GM18858 (cell line): ENCODE measurements around the gene PLEKHA7.
"Not testable (repeated sequence)": the region's sequence is repeated elsewhere in the genome, so short reads cannot be mapped to it uniquely, and the experiment has no call there.

Source experiments
- ATAC-seq: cut with Tn5 transposase; IDR thresholded peaks from one replicate; pipeline ENCODE4 v1.9.1; 2021; ENCODE audit not compliant: unreplicated experiment

PLEKHA7 gene

DNA sequence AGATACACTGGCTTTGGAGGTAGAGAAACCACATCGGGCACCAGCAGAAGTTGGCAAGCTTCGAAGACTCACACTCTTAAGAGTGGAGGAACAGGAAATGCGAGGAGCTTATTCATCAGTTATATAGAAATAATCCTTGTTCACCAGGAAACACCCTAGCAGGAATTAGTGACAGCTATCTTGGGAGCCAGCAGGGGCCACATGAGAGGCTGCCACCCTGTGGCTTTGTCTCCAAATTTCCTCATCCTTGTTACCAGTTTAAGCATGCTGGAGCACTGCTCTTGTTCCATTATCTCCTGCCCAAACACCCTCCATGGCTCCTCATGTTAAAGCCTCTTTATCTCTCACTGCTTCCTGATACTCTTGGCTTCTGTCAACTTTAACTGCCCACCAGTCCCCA is 131.0 kb downstream of the PLEKHA7 start:
- no peak for ATAC-seq

DNA sequence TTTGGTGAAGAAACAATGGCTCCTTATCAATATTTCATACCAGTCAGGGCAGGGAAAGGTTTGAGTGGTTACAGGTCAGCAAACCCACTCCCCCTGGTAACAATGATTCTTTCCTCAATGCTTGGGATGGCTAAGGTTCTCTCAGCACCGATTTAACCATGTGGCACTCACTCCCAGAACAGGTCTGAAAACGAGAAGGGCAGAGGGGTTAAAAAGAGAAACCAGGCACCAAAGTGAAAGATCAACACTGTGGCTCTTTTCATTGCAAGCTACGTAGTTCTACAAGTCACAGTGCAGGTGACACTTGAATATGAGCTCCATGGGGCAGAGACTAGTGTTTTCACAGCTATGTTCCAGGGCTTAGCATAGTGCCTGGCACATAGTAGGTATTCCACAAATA is 132.4 kb downstream of the PLEKHA7 start:
- no peak for ATAC-seq

DNA sequence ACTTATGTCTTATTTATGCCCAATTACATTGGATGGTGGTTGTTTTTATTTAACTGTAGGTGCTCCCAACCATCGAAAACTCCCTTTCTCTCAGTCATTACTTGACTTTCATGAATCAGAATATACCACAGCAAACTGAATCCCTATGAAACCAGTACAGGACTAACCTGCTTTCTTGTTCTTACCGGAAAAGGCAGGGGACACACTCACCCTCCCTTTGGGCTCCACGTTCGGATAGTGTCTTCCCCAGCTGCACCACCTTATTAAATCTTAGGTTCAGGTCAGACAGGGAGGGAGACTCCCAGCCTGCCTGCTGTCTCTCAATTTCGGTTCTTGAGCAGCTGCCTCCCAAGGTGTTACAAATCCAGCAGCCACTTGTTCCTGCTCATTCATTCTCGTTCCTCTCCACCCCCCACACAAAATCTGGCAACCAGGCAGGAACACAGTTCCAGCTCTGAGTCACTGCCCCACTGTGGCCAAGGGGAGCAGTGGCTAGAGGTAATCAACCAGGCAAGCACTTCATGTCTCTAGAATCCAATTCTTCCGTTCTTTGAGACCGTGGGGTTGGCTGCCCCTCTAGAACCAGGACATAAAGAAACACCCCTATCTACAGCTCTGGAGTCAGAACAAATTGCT is 133.0 kb downstream of the PLEKHA7 start:
- ATAC-seq, result no peak

DNA sequence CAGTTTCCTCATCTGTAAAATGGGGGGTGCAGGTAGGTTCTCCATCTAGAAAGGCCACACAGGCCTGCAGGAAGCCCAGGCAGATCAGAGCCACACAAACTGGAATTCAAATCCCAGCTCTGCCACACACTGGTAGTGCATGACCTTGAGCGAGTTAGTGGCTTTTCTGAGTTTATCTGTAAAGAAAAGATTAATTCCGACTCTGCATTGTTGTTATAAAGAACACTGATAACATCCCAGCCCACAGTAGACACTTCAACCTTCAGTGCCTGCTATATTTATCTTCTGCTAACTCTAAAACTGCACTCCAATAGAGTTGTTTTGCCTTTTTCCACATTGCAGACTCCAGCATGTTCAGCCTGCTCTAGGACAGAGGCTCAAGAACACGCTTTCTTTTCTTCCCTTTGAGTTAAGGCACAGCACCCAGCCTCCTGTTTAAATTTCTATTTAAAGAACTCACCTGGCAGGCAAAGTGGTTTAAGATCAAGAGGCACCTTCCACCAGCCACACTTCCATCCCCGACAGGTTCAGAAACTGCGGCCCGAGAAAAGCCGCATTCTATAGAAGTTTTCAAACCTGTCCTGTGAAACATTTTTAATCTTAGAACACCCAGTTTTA is 133.9 kb downstream of the PLEKHA7 start:
- ATAC-seq, result no peak

DNA sequence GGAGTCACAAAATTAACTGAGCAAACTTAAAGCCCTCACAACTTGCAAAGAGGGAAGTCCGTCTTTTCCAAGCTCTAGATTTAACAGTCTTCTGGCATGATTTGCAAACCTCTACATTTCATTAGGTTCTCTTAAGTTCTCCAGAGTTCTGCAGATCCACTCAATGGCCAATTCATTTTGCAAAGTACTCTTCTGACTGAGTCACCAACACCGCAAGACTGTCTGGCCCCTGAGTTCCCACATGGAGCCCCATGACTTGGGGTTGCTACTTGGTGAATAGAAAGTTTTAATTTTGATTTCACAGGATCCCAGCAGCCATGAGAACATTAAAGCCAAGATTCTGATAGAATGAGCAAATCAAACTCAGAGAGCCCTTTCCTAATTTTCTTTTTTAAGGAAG is 134.5 kb downstream of the PLEKHA7 start:
- ATAC-seq, result no peak

DNA sequence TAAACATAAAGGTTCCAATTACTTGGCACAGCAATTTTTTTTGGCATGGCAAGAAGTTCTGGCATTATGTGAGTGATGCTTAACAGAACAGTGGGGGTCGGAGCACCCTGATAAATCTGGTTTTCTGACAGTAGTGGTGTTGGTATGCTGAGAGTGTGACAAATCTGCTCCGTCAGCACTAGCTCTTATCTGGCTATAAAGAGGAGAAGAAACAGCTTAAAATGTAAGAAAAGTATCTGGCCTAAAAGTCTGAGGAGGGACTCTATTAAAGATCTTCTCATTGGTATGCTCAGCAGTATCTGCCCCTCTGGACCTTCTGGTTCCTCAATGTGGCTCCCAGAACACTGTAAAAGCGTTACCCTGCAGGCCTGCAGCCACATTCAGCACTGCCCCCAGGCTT is 137.4 kb downstream of the PLEKHA7 start:
- no peak for ATAC-seq

- ATAC-seq, result no peak
These were observed 138.0 kb downstream of the PLEKHA7 start for GRCh38 chr11:16876053-16876752.

DNA sequence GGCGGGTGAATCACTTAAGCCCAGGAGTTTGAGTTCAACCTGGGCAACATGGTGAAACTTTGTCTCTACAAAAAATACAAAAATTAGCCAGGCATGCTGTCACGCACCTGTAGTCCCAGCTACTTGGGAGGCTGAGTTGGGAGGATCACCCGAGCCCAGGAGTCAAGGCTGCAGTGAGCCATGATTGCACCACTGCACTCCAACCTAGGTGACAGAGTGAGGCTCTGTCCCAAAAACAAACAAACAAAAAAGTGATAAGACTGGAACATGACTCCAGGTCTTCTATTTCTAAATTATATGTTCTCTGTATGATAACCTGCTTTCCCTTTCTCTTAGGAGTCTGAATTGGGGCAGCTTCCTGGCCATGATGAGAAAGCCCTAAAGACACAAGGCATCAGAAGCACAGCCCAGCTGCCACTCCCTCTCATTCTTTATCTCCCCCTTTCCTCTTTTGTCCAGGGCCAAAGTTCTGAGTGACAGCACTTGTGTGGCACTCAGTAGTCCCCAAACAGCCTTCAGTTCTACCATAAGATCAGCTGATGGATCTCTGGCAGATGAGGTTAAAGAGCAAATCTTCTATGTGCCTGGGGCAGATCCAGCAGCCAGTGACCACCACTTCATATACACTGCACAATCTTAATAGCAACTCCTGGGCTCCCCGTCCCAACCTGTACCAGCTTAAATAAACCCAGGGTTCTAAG is 139.8 kb downstream of the PLEKHA7 start:
- ATAC-seq, result no peak

DNA sequence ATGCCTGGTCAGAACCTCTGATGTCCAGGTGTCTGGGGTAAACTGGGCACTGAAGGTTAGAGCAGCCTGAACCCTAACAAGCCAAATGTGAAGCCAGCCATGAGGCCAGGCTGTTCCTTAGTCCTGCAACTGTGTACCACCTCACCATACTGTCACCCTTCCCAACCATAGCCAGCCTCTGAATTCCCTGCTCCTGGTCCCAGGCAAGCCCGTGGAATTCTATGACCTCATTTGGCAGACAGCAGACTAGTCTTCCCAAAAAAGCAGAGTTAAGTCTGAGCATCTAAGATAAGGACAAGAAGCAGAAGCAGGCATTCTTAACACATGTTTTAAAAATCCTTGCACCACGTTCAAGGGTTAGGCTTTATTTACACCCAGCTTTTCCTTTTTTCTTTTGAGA is 140.9 kb downstream of the PLEKHA7 start:
- no peak for ATAC-seq

DNA sequence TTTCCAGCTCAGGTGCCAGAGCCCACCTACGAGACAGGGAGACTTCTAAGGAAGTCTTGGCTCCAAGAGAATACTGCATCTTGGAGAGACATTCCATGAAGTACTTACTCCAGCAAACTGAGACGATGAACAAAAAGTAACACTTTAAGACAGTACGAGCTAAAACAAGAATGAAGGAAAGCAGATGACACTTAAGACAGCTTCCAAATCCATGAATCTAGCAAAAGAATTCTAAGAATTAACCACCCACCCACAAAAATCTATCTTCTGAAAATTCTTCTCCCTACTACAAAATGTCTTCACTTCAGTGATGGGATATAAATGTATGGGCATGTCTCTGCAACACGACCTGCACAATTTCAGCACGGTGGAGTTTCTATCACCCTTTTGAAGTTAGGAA is 142.8 kb downstream of the PLEKHA7 start:
- no peak for ATAC-seq

DNA sequence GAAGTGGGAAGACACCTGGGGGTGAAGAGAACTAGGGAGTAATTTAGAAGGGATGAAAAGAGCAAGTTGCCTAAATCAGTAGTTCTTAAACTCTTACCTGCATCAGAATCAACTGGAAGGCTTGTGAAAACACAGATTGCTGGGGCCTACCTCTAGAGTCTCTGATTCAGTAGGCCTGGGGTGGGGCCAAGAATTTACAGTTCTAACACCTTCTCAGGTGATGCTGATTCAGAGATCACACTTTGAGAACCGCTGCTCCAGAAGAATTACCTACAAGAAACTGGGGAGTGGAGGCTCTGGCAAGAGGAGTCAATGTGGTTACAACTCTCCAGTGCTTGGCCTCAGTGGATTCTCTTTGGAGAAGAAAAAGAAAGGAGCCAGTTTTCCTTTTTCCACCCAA is 147.1 kb downstream of the PLEKHA7 start:
- ATAC-seq, result no peak

DNA sequence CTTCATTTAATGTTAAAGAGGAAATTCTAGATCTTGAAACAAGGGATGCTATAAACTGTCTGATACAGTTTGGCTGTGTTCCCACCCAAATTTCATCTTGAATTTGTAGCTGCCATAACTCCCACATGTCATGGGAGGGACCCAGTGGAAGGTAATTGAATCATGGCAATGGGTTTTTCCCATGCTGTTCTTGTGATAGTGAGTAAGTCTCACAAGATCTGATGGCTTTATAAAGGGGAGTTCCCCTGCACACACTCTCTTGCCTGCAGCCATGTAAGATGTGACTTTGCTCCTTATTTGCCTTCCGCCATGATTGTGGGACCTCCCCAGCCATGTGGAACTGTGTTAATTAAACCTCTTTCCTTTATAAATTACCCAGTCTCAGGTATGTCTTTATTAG is 149.8 kb downstream of the PLEKHA7 start:
- ATAC-seq, result not testable (repeated sequence)

DNA sequence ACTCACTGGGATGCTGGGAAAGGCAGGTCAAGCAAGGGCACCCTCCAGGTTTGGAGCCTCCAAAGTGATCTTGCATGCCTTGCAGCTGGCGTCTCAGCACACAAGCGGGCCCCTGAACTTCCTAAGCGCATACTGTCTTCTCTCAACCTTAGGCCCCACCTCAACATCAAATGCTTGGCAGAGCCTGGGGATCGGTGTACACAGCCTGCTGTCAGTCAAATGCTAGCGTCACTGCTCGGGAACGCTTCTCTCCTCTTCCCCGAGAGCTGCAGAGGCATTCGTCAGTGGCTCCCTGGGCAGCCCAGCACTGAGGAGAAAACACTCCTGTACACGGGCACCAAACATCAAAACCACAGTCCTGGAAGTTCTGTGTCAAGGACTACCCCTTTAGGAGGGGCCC is 150.8 kb downstream of the PLEKHA7 start:
- ATAC-seq, result no peak

DNA sequence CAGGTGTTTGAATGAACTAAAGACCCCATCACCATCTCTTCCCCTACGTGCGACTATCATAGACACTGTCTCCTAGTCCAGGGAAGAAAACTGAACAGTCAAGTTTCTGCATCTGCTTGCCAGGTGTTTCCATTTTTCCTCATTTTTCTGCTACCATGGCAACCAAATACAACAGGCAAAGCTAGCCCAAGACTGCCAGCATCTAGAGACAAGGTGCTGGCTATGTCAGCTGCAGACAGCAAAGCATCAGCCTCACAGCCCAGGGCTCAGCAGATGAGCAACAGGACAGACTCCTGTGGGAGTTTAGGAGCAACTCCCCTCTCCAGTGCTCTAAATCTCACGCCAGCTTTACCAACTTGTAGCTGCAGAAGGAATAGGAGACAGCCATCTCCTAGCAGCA is 151.5 kb downstream of the PLEKHA7 start:
- ATAC-seq, result no peak

GRCh38 chr11:16861862-16862261 is 152.4 kb downstream of the PLEKHA7 start:
- ATAC-seq, result no peak

- ATAC-seq, result no peak
These were observed 153.6 kb downstream of the PLEKHA7 start for GRCh38 chr11:16860617-16861016.

DNA sequence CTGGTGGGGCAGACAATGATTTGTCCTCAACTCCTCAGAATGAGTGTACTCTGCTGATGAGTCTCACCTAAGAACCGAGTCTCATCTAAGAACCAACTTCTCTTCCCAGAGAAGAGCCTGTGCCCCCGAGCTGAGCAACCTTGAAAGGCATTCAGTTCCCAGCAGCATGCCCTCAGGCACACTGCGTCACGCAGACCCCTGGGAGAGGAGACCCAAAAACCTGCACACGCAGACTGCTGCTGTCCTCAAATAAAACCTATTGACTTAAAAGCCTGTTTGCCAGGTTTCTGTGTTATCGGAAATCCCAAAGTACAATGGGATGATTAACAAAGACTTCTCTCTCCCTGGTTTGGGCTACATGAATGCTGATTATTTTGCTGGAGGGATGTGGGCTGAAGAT is 154.6 kb downstream of the PLEKHA7 start:
- no peak for ATAC-seq

DNA sequence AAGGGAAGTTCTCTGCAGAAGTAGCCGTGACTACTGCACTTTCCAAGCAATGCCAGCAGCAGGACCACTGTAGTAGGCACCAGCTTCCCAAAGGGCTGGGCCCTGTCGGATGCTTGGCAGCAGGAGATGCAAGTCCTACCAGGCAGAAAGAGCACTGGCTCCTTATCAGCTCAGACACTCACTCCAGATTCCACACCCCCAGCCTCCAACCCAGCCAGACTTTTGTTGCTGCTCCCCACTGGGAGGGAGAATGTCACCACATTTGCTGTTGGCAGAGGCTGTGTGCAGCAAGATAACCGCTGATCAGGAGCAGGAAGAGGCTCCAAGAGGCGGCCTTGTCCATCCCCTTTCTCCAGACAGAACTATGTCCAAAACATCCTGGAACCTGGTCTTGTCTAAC is 157.0 kb downstream of the PLEKHA7 start:
- no peak for ATAC-seq

GRCh38 chr11:16856022-16856471 is 158.2 kb downstream of the PLEKHA7 start:
- no peak for ATAC-seq

GRCh38 chr11:16854979-16855378 is 159.2 kb downstream of the PLEKHA7 start:
- ATAC-seq, result no peak

DNA sequence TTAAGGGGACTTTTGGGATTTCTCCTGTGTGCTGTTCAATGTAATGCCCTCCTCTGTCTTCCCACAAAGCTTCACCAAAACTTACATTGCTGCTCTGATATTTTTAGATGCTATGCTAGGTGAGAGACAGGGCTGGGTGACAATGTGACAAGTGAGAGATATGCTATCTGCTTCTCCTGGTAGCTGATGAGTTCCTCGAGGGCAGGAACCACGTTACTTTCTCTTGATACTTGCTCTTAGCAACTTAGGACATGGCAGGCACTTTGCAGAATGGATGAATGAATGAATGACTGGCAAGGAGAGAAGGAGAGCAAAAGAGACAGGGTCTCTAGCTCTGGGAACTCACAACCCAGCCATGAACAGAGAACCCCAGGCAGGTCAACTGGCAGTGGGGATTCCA is 160.4 kb downstream of the PLEKHA7 start:
- ATAC-seq, result no peak

- no peak for ATAC-seq
These were observed 160.9 kb downstream of the PLEKHA7 start for GRCh38 chr11:16853266-16853665.
